ENCODE data around the gene NCSTN.

DNA sequence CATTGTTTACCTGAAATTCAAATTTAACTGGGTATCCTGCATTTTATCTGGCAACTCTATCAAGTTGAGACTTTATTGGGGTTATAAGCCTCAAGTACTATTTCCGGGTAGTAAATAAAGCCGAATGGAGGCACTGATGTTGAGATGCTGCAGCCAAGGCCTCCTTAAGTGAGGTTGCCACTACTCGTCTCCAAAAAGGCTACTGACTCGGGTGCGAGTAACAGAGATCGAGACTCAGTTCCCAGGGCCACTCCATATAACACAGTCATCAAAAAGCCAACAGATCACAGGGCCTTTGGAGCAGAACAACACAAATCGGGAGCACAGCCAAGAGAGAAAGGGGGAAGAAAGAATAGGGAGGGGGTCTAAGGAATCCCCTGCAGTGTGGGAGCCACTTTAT is 657 bp upstream of the NCSTN start:
- TF ChIP-seq, protein P1, sequence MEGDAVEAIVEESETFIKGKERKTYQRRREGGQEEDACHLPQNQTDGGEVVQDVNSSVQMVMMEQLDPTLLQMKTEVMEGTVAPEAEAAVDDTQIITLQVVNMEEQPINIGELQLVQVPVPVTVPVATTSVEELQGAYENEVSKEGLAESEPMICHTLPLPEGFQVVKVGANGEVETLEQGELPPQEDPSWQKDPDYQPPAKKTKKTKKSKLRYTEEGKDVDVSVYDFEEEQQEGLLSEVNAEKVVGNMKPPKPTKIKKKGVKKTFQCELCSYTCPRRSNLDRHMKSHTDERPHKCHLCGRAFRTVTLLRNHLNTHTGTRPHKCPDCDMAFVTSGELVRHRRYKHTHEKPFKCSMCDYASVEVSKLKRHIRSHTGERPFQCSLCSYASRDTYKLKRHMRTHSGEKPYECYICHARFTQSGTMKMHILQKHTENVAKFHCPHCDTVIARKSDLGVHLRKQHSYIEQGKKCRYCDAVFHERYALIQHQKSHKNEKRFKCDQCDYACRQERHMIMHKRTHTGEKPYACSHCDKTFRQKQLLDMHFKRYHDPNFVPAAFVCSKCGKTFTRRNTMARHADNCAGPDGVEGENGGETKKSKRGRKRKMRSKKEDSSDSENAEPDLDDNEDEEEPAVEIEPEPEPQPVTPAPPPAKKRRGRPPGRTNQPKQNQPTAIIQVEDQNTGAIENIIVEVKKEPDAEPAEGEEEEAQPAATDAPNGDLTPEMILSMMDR (conservative IDR thresholded peaks at IDR 0.05; ENCODE audit: low read length): no peak
- TF ChIP-seq EZH2phosphoT487 (IDR thresholded peaks at IDR 0.05; ENCODE audit: borderline replicate concordance, low read depth, low read length): no peak
